Sigmoid colon (tissue), 4 donors: ENCODE data around the gene HNRNPUL1.

Experiments
- CTCF ChIP-seq, 4 experiments: fragments of 450-650 bp in 3 of 4; fragments of 200-600 bp in 1 of 4; IDR thresholded peaks; one replicate each; pipeline ENCODE4 v1.5.1; 2016 to 2019; ENCODE audit warnings: antibody characterized with exemption in 4 of 4, mild to moderate bottlenecking in 3 of 4, moderate library complexity in 2 of 4
- POLR2AphosphoS5 ChIP-seq, 4 donors: sonication (generic); formaldehyde crosslinking; IDR thresholded peaks; one replicate each; pipeline ENCODE4 v1.6.1; 2017; ENCODE audit warnings: antibody characterized with exemption in 4 of 4

- TF ChIP-seq CTCF (IDR thresholded peaks at IDR 0.05) (no peak), POLR2AphosphoS5 (IDR thresholded peaks at IDR 0.05) (no peak)
These were observed 24.1 kb upstream of the HNRNPUL1 start for GRCh38 chr19:41239961-41240574.
